Liver (tissue), 9 donors: ENCODE data around the gene TBL1Y. TPM values are rescaled to one million over a fixed set of nuclear protein-coding genes. Genes with fewer than 3 reads are reported as not detected.

Experiments
- DNase-seq: peaks from one replicate; pipeline ENCODE4 v3.0.0-alpha.2; 2017; ENCODE audit warnings: low spot score
- H3K27ac ChIP-seq, 2 donors: one replicate each; pipeline ENCODE4 v1.7.0; 2013; ENCODE audit warnings: inconsistent platforms in 2 of 2, low read length in 2 of 2, control low read depth in 1 of 2, low read depth in 1 of 2, mild to moderate bottlenecking in 1 of 2
- H3K27me3 ChIP-seq, 4 donors: one replicate each; pipeline versions ENCODE4 v1.6.1 to v1.7.0; 2013; ENCODE audit warnings: low read length in 3 of 4, inconsistent platforms in 1 of 4, mild to moderate bottlenecking in 1 of 4, moderate library complexity in 1 of 4; ENCODE audit not compliant: control insufficient read depth in 4 of 4, insufficient read depth in 4 of 4
- H3K36me3 ChIP-seq, 4 donors: one replicate each; pipeline versions ENCODE4 v1.6.1 to v1.7.0; 2013; ENCODE audit warnings: low read length in 3 of 4, mild to moderate bottlenecking in 3 of 4, low read depth in 1 of 4, moderate library complexity in 1 of 4; ENCODE audit not compliant: control insufficient read depth in 4 of 4, insufficient read depth in 3 of 4
- H3K4me1 ChIP-seq, 4 donors: one replicate each; pipeline versions ENCODE4 v1.6.1 to v1.7.0; 2013; ENCODE audit warnings: low read length in 3 of 4, mild to moderate bottlenecking in 3 of 4, moderate library complexity in 1 of 4; ENCODE audit not compliant: control insufficient read depth in 4 of 4, insufficient read depth in 4 of 4
- H3K4me3 ChIP-seq, 3 donors: one replicate each; pipeline versions ENCODE4 v1.6.1 to v1.7.0; 2013; ENCODE audit warnings: low read length in 3 of 3, control low read depth in 1 of 3, low read depth in 1 of 3, mild to moderate bottlenecking in 1 of 3
- H3K9ac ChIP-seq, 2 donors: one replicate each; pipeline ENCODE4 v1.7.0; 2013; ENCODE audit warnings: low read length in 2 of 2, mild to moderate bottlenecking in 2 of 2, moderate library complexity in 2 of 2, control low read depth in 1 of 2, low read depth in 1 of 2
- H3K9me3 ChIP-seq, 4 donors: one replicate each; pipeline versions ENCODE4 v1.6.1 to v1.7.0; 2013; ENCODE audit warnings: low read length in 3 of 4; ENCODE audit not compliant: control insufficient read depth in 4 of 4
- ATF3 ChIP-seq: IDR thresholded peaks from 2 replicates; pipeline ENCODE4 v1.6.1; 2016; ENCODE audit warnings: antibody characterized with exemption
- EGR1 ChIP-seq, 2 donors: IDR thresholded peaks; 2 replicates each; pipeline ENCODE4 v1.6.1; 2016 to 2018; ENCODE audit warnings: antibody characterized with exemption in 2 of 2, low read depth in 2 of 2
- FOXA1 ChIP-seq: IDR thresholded peaks from 2 replicates; pipeline ENCODE4 v1.6.1; 2016; ENCODE audit warnings: antibody characterized with exemption
- FOXA2 ChIP-seq: IDR thresholded peaks from 2 replicates; pipeline ENCODE4 v1.6.1; 2016; ENCODE audit warnings: antibody characterized with exemption
- GABPA ChIP-seq, 2 donors: IDR thresholded peaks in 1 of 2; conservative IDR thresholded peaks in 1 of 2; 2 replicates each; pipeline ENCODE4 v1.6.1; 2016; ENCODE audit warnings: antibody characterized with exemption in 2 of 2, mild to moderate bottlenecking in 1 of 2, moderate library complexity in 1 of 2
- HNF4A ChIP-seq, 2 donors: conservative IDR thresholded peaks; 2 replicates each; pipeline ENCODE4 v1.6.1; 2016; ENCODE audit warnings: antibody characterized with exemption in 2 of 2, mild to moderate bottlenecking in 2 of 2
- HNF4G ChIP-seq: IDR thresholded peaks from 2 replicates; pipeline ENCODE4 v1.6.1; 2016; ENCODE audit warnings: antibody characterized with exemption
- JUND ChIP-seq, 2 donors: IDR thresholded peaks; 2 replicates each; pipeline ENCODE4 v1.6.1; 2016; ENCODE audit warnings: antibody characterized with exemption in 2 of 2
- MAX ChIP-seq: IDR thresholded peaks from 2 replicates; pipeline ENCODE4 v1.6.1; 2016; ENCODE audit warnings: antibody characterized with exemption
- NR2F2 ChIP-seq: IDR thresholded peaks from 2 replicates; pipeline ENCODE4 v1.6.1; 2016; ENCODE audit warnings: antibody characterized with exemption
- RAD21 ChIP-seq, 2 donors: IDR thresholded peaks; 2 replicates each; pipeline ENCODE4 v1.6.1; 2016; ENCODE audit warnings: antibody characterized with exemption in 2 of 2, mild to moderate bottlenecking in 2 of 2
- RXRA ChIP-seq, 2 donors: IDR thresholded peaks; 2 replicates each; pipeline ENCODE4 v1.6.1; 2017 to 2018; ENCODE audit warnings: antibody characterized with exemption in 2 of 2, mild to moderate bottlenecking in 1 of 2
- SP1 ChIP-seq: IDR thresholded peaks from 2 replicates; pipeline ENCODE4 v1.6.1; 2018; ENCODE audit warnings: antibody characterized with exemption, mild to moderate bottlenecking
- TAF1 ChIP-seq: conservative IDR thresholded peaks from 2 replicates; pipeline ENCODE4 v1.6.1; 2016; ENCODE audit warnings: antibody characterized with exemption, mild to moderate bottlenecking
- YY1 ChIP-seq: IDR thresholded peaks from 2 replicates; pipeline ENCODE4 v1.6.1; 2016; ENCODE audit warnings: antibody characterized with exemption, mild to moderate bottlenecking
- ZBTB33 ChIP-seq: IDR thresholded peaks from 2 replicates; pipeline ENCODE4 v1.6.1; 2016; ENCODE audit warnings: antibody characterized with exemption
- WGBS: extraction: QIAGEN DNeasy Blood & Tissue Kit; methylation state at CpG from one replicate; pipeline ENCODE4 v1.1.7; 2013; 5-methylcytosine and 5-hydroxymethylcytosine counted together
- polyA plus RNA-seq, 2 donors: library from polyadenylated mRNA; stranded (reverse) in 1 of 2; unstranded in 1 of 2; fragments of 200-250 nt in 1 of 2; fragments of >200 nt in 1 of 2; fragmentation: Nextera tagmentation in 1 of 2; extraction: Ambion mirVana in 1 of 2; gene quantifications; one replicate each; pipeline versions ENCODE4 v1.2.1 to v1.2.3, GENCODE V29; 2013 to 2015
- total RNA-seq, 2 donors: library from RNA; depleted of rRNA; stranded (reverse); fragments of >200 nt; gene quantifications; one replicate each; pipeline ENCODE4 v1.2.3, GENCODE V29; 2014
- TF ChIP-seq, protein P1 (sequence below): IDR thresholded peaks from 2 replicates; pipeline ENCODE4 v1.6.1; 2016; ENCODE audit warnings: antibody characterized with exemption, mild to moderate bottlenecking
- TF ChIP-seq, protein P2 (sequence below): fragments of 150-350 bp; IDR thresholded peaks from 2 replicates; pipeline ENCODE4 v1.5.1; 2017; ENCODE audit warnings: improper control_type of control experiment, low read depth, low read length; ENCODE audit not compliant: missing input control
- donor health status: healthy.
- donor health status: healthy.
- donor health status: healthy.
- donor health status: healthy.
- donor health status: healthy.

Gene TBL1Y
- total and polyA plus RNA-seq, 4 donors = 0.72 to 1.6 TPM; not detected in 2

DNA sequence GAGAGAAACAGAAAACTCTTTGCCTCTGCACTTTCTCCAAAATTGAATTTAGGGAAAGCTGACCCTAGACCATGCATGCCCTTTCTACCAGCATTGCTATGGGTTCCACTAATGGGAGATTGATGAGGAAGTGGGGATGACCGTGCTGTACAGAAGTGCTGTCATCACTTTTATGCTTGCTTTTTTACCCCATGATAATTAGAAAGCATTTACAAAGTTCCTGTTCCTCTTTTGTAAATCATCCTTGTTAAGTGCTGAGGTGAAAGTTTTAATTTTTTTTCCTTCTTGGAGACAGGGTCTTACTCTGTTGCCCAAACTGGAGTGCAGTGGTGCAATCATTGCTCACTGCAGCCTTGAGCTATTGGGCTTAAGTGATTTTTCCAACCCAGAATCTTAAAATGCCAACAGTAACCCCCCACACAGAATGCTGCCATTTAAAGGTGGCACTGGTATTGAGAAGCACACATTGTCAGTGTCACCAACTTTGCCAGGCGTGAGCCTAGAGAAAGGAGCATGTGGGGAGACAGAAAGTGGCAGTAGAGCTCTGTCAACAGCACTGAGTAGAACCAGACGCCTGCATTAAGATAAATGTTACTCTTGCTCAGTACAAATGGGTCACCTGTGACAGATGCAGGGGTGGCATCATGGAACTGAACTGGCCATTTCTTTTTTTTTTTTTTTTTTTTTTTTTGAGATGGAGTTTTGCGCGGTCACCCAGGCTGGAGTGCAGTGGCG lies 79.6 kb downstream of the TBL1Y start:
- Histone ChIP-seq H3K27ac (no peak overlapping the region), H3K27me3 (no peaks in the 10 kb centered on the region), H3K9me3 (no peaks in the 10 kb centered on the region), H3K4me3 (no peak overlapping the region), H3K36me3 (no peaks in the 10 kb centered on the region), H3K9ac (no peak overlapping the region), H3K4me1 (no peaks in the 10 kb centered on the region)
- WGBS = 91% methylated on average over 6 of the region's 6 CpGs
- no peak for DNase-seq
- no peak for TF ChIP-seq RAD21 (IDR thresholded peaks at IDR 0.05)
- no peak for TF ChIP-seq SP1
- no peak for TF ChIP-seq GABPA (IDR thresholded peaks at IDR 0.05 in 1 of 2, conservative IDR thresholded peaks at IDR 0.05 in 1 of 2)
- TF ChIP-seq, protein P1, sequence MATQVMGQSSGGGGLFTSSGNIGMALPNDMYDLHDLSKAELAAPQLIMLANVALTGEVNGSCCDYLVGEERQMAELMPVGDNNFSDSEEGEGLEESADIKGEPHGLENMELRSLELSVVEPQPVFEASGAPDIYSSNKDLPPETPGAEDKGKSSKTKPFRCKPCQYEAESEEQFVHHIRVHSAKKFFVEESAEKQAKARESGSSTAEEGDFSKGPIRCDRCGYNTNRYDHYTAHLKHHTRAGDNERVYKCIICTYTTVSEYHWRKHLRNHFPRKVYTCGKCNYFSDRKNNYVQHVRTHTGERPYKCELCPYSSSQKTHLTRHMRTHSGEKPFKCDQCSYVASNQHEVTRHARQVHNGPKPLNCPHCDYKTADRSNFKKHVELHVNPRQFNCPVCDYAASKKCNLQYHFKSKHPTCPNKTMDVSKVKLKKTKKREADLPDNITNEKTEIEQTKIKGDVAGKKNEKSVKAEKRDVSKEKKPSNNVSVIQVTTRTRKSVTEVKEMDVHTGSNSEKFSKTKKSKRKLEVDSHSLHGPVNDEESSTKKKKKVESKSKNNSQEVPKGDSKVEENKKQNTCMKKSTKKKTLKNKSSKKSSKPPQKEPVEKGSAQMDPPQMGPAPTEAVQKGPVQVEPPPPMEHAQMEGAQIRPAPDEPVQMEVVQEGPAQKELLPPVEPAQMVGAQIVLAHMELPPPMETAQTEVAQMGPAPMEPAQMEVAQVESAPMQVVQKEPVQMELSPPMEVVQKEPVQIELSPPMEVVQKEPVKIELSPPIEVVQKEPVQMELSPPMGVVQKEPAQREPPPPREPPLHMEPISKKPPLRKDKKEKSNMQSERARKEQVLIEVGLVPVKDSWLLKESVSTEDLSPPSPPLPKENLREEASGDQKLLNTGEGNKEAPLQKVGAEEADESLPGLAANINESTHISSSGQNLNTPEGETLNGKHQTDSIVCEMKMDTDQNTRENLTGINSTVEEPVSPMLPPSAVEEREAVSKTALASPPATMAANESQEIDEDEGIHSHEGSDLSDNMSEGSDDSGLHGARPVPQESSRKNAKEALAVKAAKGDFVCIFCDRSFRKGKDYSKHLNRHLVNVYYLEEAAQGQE = no peak
- TF ChIP-seq HNF4A (conservative IDR thresholded peaks at IDR 0.05) = no peak
- no peak for TF ChIP-seq YY1
- TF ChIP-seq TAF1 = no peak
- TF ChIP-seq HNF4G = no peak
- no peak for TF ChIP-seq ZBTB33
- no peak for TF ChIP-seq NR2F2
- TF ChIP-seq, protein P2, sequence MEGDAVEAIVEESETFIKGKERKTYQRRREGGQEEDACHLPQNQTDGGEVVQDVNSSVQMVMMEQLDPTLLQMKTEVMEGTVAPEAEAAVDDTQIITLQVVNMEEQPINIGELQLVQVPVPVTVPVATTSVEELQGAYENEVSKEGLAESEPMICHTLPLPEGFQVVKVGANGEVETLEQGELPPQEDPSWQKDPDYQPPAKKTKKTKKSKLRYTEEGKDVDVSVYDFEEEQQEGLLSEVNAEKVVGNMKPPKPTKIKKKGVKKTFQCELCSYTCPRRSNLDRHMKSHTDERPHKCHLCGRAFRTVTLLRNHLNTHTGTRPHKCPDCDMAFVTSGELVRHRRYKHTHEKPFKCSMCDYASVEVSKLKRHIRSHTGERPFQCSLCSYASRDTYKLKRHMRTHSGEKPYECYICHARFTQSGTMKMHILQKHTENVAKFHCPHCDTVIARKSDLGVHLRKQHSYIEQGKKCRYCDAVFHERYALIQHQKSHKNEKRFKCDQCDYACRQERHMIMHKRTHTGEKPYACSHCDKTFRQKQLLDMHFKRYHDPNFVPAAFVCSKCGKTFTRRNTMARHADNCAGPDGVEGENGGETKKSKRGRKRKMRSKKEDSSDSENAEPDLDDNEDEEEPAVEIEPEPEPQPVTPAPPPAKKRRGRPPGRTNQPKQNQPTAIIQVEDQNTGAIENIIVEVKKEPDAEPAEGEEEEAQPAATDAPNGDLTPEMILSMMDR = no peak
- TF ChIP-seq ATF3 = no peak
- TF ChIP-seq JUND (IDR thresholded peaks at IDR 0.05) = no peak
- no peak for TF ChIP-seq EGR1 (IDR thresholded peaks at IDR 0.05; ENCODE audit: low read depth in 2 of 2)
- TF ChIP-seq FOXA1 = no peak
- TF ChIP-seq MAX = no peak
- TF ChIP-seq RXRA (IDR thresholded peaks at IDR 0.05) = no peak
- TF ChIP-seq FOXA2 = no peak
